PFSK-1 (cell line): Measurements from ENCODE around the gene WDR72. TPM values are rescaled to one million over a fixed set of nuclear protein-coding genes. Genes with fewer than 3 reads are reported as not detected.

Experiments
- FOXP2 ChIP-seq: optimal IDR thresholded peaks from 2 replicates; pipeline ENCODE3; 2011; ENCODE audit warnings: borderline replicate concordance, control low read depth, inconsistent platforms; ENCODE audit not compliant: insufficient read depth; ENCODE audit errors: extremely low read length, extremely low read depth
- POLR2AphosphoS5 ChIP-seq: IDR thresholded peaks from 2 replicates; pipeline ENCODE4 v1.6.1; 2012; ENCODE audit warnings: low read depth, mild to moderate bottlenecking, control low read depth, low read length, moderate library complexity
- SIN3A ChIP-seq: IDR thresholded peaks from 2 replicates; pipeline ENCODE4 v1.6.1; 2012; ENCODE audit warnings: mild to moderate bottlenecking, low read length, moderate library complexity, borderline replicate concordance; ENCODE audit not compliant: insufficient read depth
- TAF1 ChIP-seq: IDR thresholded peaks from 2 replicates; pipeline ENCODE4 v1.6.1; 2012; ENCODE audit warnings: low read length, control low read depth, borderline replicate concordance; ENCODE audit not compliant: insufficient read depth
- polyA plus RNA-seq: library from polyadenylated mRNA; unstranded; fragments of >200 nt; gene quantifications from one replicate; pipeline ENCODE4 v1.2.1, GENCODE V29; 2012; ENCODE audit warnings: low read depth, missing spikeins; ENCODE audit not compliant: insufficient read length
- TF ChIP-seq, protein P1 (sequence below), 2 experiments: IDR thresholded peaks; 2 replicates each; pipeline versions ENCODE4 v1.6.1 to v1.8.0; 2011 to 2012; ENCODE audit warnings: low read depth in 2 of 2, low read length in 2 of 2, control low read depth in 1 of 2, inconsistent platforms in 1 of 2, mild to moderate bottlenecking in 1 of 2, moderate library complexity in 1 of 2; ENCODE audit not compliant: insufficient read depth in 1 of 2

WDR72 gene
- polyA plus RNA-seq: not detected

DNA sequence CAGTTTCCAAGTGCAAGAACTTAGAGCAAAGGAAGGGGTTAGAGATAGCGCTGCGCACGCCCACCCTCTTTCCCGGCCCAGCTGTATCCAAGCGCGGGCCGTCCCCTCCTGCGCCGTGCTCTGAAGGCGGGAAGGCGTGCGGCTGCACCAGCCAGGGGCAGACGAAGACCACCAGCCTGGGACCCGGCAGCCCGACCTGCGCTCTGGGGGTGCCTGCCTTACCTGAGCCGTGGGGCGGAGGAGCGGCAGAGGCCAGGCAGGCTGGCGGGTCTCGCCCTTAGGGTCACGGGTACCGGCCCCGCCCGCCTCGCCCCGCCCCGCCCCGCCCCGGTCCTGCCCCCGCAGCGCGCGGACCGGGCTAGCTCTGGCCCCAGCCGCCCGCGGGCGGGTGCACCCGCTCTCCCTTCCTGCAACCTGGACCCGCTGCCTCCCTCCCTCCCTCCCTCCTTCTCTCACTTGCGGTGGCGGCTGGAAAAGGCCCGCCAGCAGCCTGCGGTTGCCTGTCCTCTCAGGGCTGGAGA is at the start of gene WDR72:
Gene WDR72 (minus strand): TSS at position 253 of the 521 bp plus-strand sequence. CDS start 26,514 bp downstream, outside the sequence.
- no peak for TF ChIP-seq TAF1
- no peak for TF ChIP-seq FOXP2
- TF ChIP-seq, protein P1, sequence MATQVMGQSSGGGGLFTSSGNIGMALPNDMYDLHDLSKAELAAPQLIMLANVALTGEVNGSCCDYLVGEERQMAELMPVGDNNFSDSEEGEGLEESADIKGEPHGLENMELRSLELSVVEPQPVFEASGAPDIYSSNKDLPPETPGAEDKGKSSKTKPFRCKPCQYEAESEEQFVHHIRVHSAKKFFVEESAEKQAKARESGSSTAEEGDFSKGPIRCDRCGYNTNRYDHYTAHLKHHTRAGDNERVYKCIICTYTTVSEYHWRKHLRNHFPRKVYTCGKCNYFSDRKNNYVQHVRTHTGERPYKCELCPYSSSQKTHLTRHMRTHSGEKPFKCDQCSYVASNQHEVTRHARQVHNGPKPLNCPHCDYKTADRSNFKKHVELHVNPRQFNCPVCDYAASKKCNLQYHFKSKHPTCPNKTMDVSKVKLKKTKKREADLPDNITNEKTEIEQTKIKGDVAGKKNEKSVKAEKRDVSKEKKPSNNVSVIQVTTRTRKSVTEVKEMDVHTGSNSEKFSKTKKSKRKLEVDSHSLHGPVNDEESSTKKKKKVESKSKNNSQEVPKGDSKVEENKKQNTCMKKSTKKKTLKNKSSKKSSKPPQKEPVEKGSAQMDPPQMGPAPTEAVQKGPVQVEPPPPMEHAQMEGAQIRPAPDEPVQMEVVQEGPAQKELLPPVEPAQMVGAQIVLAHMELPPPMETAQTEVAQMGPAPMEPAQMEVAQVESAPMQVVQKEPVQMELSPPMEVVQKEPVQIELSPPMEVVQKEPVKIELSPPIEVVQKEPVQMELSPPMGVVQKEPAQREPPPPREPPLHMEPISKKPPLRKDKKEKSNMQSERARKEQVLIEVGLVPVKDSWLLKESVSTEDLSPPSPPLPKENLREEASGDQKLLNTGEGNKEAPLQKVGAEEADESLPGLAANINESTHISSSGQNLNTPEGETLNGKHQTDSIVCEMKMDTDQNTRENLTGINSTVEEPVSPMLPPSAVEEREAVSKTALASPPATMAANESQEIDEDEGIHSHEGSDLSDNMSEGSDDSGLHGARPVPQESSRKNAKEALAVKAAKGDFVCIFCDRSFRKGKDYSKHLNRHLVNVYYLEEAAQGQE (IDR thresholded peaks at IDR 0.05; ENCODE audit: insufficient read depth in 1 of 2, low read depth in 2 of 2, low read length in 2 of 2): no peak
- no peak for TF ChIP-seq SIN3A
- TF ChIP-seq POLR2AphosphoS5: no peak

DNA sequence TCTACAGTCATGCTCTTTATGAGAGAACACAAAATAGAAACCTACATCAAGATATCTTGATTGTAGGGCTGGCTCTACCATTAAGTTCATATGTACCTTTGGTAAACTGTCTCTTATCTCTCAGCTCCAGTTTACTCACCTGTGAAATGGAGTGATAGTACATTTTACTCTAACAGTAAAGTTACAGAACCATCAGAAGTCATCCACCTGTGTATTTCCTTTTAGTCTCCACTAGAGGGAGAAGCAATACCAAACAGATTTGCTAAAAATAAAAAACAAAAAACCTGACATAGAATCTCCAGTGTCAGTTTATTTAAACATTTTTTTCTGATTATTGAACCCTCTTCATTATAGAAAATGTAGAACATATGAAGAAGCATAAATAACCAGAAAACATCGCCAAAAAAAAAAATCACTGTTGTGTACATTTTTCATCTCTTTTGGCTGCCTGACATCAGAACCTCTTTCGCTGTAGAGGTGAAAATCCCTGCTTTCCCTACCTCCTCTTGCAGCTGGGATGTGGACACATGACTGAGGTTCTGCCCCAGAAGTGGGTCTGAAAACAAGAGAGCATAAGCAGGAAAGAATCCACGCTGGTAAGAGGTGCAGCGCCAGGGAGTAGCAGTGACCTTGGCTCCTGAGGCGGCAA is 48.7 kb upstream of the WDR72 start:
- TF ChIP-seq SIN3A: no peak
- TF ChIP-seq FOXP2: no peak
- no peak for TF ChIP-seq POLR2AphosphoS5
- TF ChIP-seq, protein P1 (IDR thresholded peaks at IDR 0.05; ENCODE audit: insufficient read depth in 1 of 2, low read depth in 2 of 2, low read length in 2 of 2): no peak
- TF ChIP-seq TAF1: no peak

DNA sequence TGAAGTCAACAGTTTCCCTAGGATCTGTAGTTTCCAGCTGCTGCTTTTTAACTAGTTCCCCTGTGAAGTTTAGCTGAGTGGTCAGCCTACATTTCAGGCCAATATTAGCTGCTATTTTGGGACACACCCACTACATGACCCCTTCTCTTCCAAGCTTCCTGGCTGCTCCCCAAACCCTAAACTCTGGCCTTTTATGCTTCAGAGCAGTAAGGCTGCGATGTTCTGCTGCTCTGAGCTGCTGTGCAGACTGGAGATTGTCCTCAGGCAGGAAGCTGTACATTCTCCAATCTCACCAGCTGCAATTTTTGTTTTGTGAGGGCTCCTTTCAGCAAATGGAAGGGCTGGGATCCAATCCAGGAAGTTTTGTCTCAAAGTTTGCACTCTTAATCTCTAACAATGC is 48.0 kb upstream of the WDR72 start:
- TF ChIP-seq, protein P1 (IDR thresholded peaks at IDR 0.05; ENCODE audit: insufficient read depth in 1 of 2, low read depth in 2 of 2, low read length in 2 of 2): no peak
- TF ChIP-seq TAF1 (no peak), SIN3A (no peak), FOXP2 (no peak), POLR2AphosphoS5 (no peak)

DNA sequence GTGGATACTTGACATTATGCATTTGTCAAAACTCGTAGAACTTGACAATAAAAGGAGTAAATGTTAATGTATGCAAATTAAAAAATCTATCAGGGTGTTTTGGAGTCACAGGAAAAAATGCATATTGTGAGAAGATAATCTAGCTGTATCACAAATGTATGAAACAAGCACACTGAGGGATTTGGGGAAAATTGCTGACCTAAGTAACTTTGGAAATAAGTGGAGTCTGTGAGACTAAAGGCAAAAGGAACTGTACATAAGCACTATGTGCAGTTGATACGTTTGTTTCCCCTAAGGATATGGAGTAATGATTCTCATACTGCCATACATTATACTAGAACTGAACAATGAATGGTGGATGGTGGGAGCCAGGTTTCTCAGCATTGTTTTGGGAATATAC is 43.2 kb upstream of the WDR72 start:
- TF ChIP-seq FOXP2 (no peak), SIN3A (no peak)
- TF ChIP-seq, protein P1 (IDR thresholded peaks at IDR 0.05; ENCODE audit: insufficient read depth in 1 of 2, low read depth in 2 of 2, low read length in 2 of 2): no peak
